HepG2 (cell line): Measurements from ENCODE around the gene TCF19. TPM values are rescaled to one million over a fixed set of nuclear protein-coding genes. Genes with fewer than 3 reads are reported as not detected.

Source experiments
- ATAC-seq: fragments of 200-7000 bp; cut with Tn5 transposase; 3 replicates; pipeline ENCODE4 v1.9.1; 2020; ENCODE audit warnings: mild to moderate bottlenecking, moderate library complexity
- BruUV-seq: library from RNA; stranded (reverse); fragments of 400-500 nt; replicated peaks from 2 replicates; lab custom pipeline; 2021; lab: Mats Ljungman, UMichigan
- CTCF ChIA-PET: fragments of 300-600 bp; formaldehyde crosslinking; extraction: SDS; loops from one replicate; lab custom pipeline; 2021; ENCODE audit warnings: low total read pairs, inconsistent platforms, low intra/inter-chr PET ratio; lab: Yijun Ruan, JAX
- POLR2A ChIA-PET: fragments of 350-600 bp; sonication (Branson Sonifier 250); formaldehyde crosslinking; loops from one replicate; lab custom pipeline; 2020; ENCODE audit warnings: antibody characterized with exemption, inconsistent platforms; lab: Yijun Ruan, JAX
- DNase-seq: peaks from one replicate; pipeline ENCODE4 v3.0.0-alpha.2; 2015; ENCODE audit warnings: low spot score
- FAIRE-seq: peaks from 3 replicates; lab custom pipeline; 2011; peaks lifted over from hg19 to GRCh38; lab: Jason Lieb, UNC
- H2AFZ ChIP-seq: one replicate; pipeline ENCODE4 v1.6.1; 2011; ENCODE audit warnings: low read length, inconsistent platforms
- H3K27ac ChIP-seq: fragments of 300-600 bp; 3 replicates; pipeline ENCODE4 v1.8.0; 2011; ENCODE audit warnings: mixed run types, mild to moderate bottlenecking, mixed read lengths, low read length, inconsistent platforms; ENCODE audit not compliant: insufficient read depth; ENCODE audit errors: extremely low read length
- H3K27me3 ChIP-seq, 2 experiments: fragments of 200-600 bp in 1 of 2; 2 replicates in 1 of 2; 3 replicates in 1 of 2; pipeline versions ENCODE4 v1.6.0 to v1.8.0; 2011; ENCODE audit warnings: low read length in 2 of 2, mild to moderate bottlenecking in 2 of 2, moderate library complexity in 2 of 2, inconsistent platforms in 1 of 2; ENCODE audit not compliant: insufficient read depth in 2 of 2, control insufficient read depth in 1 of 2
- H3K36me3 ChIP-seq, 2 experiments: fragments of 200-600 bp in 1 of 2; replicated peaks in 1 of 2; 2 replicates in 1 of 2; 3 replicates in 1 of 2; pipeline versions ENCODE4 v1.5.1 to v1.8.0; 2011; ENCODE audit warnings: low read length in 2 of 2, inconsistent platforms in 1 of 2; ENCODE audit not compliant: insufficient read depth in 2 of 2, control insufficient read depth in 1 of 2
- H3K4me1 ChIP-seq: 2 replicates; pipeline ENCODE4 v1.5.1; 2012; ENCODE audit warnings: low read length, inconsistent platforms; ENCODE audit not compliant: insufficient read depth
- H3K4me2 ChIP-seq: 2 replicates; pipeline ENCODE4 v1.6.0; 2011; ENCODE audit warnings: low read depth, low read length, inconsistent platforms
- H3K4me3 ChIP-seq, 3 experiments: fragments of 200-600 bp in 1 of 3; sonication (generic), shearing (Covaris generic) in 1 of 3; replicated peaks in 1 of 3; 2 replicates each; pipeline ENCODE4 v1.5.1; 2011 to 2016; ENCODE audit warnings: low read length in 3 of 3, inconsistent platforms in 2 of 3, low read depth in 2 of 3, mild to moderate bottlenecking in 2 of 3, control low read depth in 1 of 3, mixed read lengths in 1 of 3; ENCODE audit not compliant: insufficient read depth in 1 of 3
- H3K79me2 ChIP-seq: one replicate; pipeline ENCODE4 v1.6.1; 2011; ENCODE audit warnings: low read length, inconsistent platforms; ENCODE audit not compliant: insufficient read depth
- H3K9ac ChIP-seq: 2 replicates; pipeline ENCODE4 v1.6.0; 2011; ENCODE audit warnings: mild to moderate bottlenecking, low read depth, low read length, inconsistent platforms; ENCODE audit not compliant: insufficient read depth
- H3K9me3 ChIP-seq: 2 replicates; pipeline ENCODE4 v1.5.1; 2012; ENCODE audit warnings: mild to moderate bottlenecking, low read length
- H4K20me1 ChIP-seq: 2 replicates; pipeline ENCODE4 v1.6.0; 2011; ENCODE audit warnings: inconsistent platforms, mild to moderate bottlenecking, low read length, moderate library complexity; ENCODE audit not compliant: insufficient read depth
- DNMT3B ChIP-seq: conservative IDR thresholded peaks from 2 replicates; pipeline ENCODE4 v1.6.1; 2016; ENCODE audit warnings: missing biosample characterization, control low read depth
- ELK4 ChIP-seq: sonication (generic); formaldehyde crosslinking; IDR thresholded peaks from 2 replicates; pipeline ENCODE4 v1.9.0; 2021; ENCODE audit warnings: missing genetic modification reagents, borderline replicate concordance
- FIP1L1 ChIP-seq: fragments of 200-400 bp; formaldehyde crosslinking; IDR thresholded peaks from 2 replicates; pipeline ENCODE4 v1.6.1; 2018; ENCODE audit warnings: low read depth, mild to moderate bottlenecking, low read length, moderate library complexity, borderline replicate concordance; ENCODE audit not compliant: insufficient read depth
- FOXM1 ChIP-seq: sonication (generic); formaldehyde crosslinking; IDR thresholded peaks from 2 replicates; pipeline ENCODE4 v1.5.0; 2020; ENCODE audit warnings: missing genetic modification reagents
- GATA4 ChIP-seq: sonication (generic); IDR thresholded peaks from 2 replicates; pipeline ENCODE4 v1.6.1; 2016; ENCODE audit warnings: antibody characterized with exemption, low read depth, borderline replicate concordance
- NFYB ChIP-seq: sonication (generic); formaldehyde crosslinking; IDR thresholded peaks from 2 replicates; pipeline ENCODE4 v1.4.0; 2020; ENCODE audit warnings: missing genetic modification reagents
- NR2F2 ChIP-seq: IDR thresholded peaks from 2 replicates; pipeline ENCODE4 v1.6.1; 2012; ENCODE audit warnings: low read depth, inconsistent platforms, borderline replicate concordance
- ZBTB1 ChIP-seq: sonication (generic); formaldehyde crosslinking; IDR thresholded peaks from 2 replicates; pipeline ENCODE4 v1.4.0; 2020; ENCODE audit warnings: missing genetic modification reagents, borderline replicate concordance
- ZNF205 ChIP-seq: IDR thresholded peaks from 2 replicates; pipeline ENCODE4 v1.6.1; 2018; ENCODE audit warnings: missing biosample characterization, missing genetic modification reagents
- ZNF720 ChIP-seq: sonication (generic); formaldehyde crosslinking; IDR thresholded peaks from 2 replicates; pipeline ENCODE4 v1.4.0; 2020; ENCODE audit warnings: missing genetic modification reagents
- ZNF792 ChIP-seq: IDR thresholded peaks from 2 replicates; pipeline ENCODE4 v1.6.1; 2016
- WGBS: methylation state at CpG from one replicate; pipeline ENCODE4 v1.1.6; 2017; ENCODE audit warnings: low lambda C conversion rate; 5-methylcytosine and 5-hydroxymethylcytosine counted together
- in situ Hi-C: cut with HindIII; loops from 2 replicates; pipeline ENCODE4 v1.10.0; 2017; ENCODE audit warnings: low pct_unique_long_range_greater_than_20kb; ENCODE audit not compliant: extremely low pct_ligation_motif_present
- intact Hi-C: fragments of 100-400 bp; cut with micrococcal nuclease; formaldehyde crosslinking; loops from one replicate; pipeline ENCODE4 v1.10.0; 2022; ENCODE audit not compliant: unreplicated experiment
- polyA plus RNA-seq, 8 experiments: library from polyadenylated mRNA; depleted of rRNA in 3 of 8; stranded (reverse) in 7 of 8; unstranded in 1 of 8; fragments of >200 nt; fragmentation: Illumina TruSeq in 4 of 8; extraction: Trizol in 4 of 8; gene quantifications; 2 replicates each; pipeline versions ENCODE4 v1.2.1 to v1.2.3, GENCODE V29; 2011 to 2016; ENCODE audit warnings: low read depth in 4 of 8, missing spikeins in 1 of 8, mixed read lengths in 1 of 8; ENCODE audit not compliant: insufficient read depth in 1 of 8
- total RNA-seq, 5 experiments: library from RNA; depleted of rRNA; stranded (reverse); fragments of >200 nt; fragmentation: Illumina TruSeq; extraction: Trizol; gene quantifications; 2 replicates each; pipeline ENCODE4 v1.2.3, GENCODE V29; 2016; ENCODE audit warnings: low read depth in 1 of 5

Gene TCF19
- total and polyA plus RNA-seq, 2 of the 13 experiments (the other 11 are each of a cell fraction or from before 2014, with no cell fraction given) = 4.9 to 22.2 TPM

- no peak for ATAC-seq
- in situ Hi-C loops = loop anchor here (5.0 kb wide), 2 partner anchors 53 to 228 kb away; no protein-coding TSS in a partner anchor
- no peak overlapping the region for H3K9ac ChIP-seq
- no peak for TF ChIP-seq GATA4
- TF ChIP-seq DNMT3B (CRISPR knock-in tag) = no peak
- no peak for TF ChIP-seq FOXM1 (CRISPR knock-in tag)
- TF ChIP-seq NFYB = no peak
- no peak for TF ChIP-seq ZNF720 (CRISPR knock-in tag)
- TF ChIP-seq ZNF205 = no peak
- TF ChIP-seq NR2F2 = no peak
- TF ChIP-seq ZBTB1 (CRISPR knock-in tag) = no peak
- TF ChIP-seq FIP1L1 = no peak
- no peak for TF ChIP-seq ELK4 (CRISPR knock-in tag)
- TF ChIP-seq ZNF792 (CRISPR knock-in tag) = no peak
- TF ChIP-seq, all 625 proteins: peak for 0
- intact Hi-C loops = no loop called here
- ChIA-PET CTCF (no interaction called here), POLR2A (no interaction called here)
- H3K9me3 ChIP-seq = no peaks in the 10 kb centered on the region
- peaks cover 1 to 10% of the 10 kb centered on the region in 2 experiments; a peak in 3 of 5 replicates for H3K36me3 ChIP-seq
- H2AFZ ChIP-seq = no peak overlapping the region
- H3K4me3 ChIP-seq = no peak overlapping the region
- no peak overlapping the region for H3K4me2 ChIP-seq
- 0 out of 5 replicates have a peak, but pooled peaks cover 0 to 4% of the 10 kb centered on the region in 2 experiments for H3K27me3 ChIP-seq
- WGBS = 6% methylated on average over 4 of the region's 4 CpGs
- H3K4me1 ChIP-seq = peaks cover 7% of the 10 kb centered on the region
- no peaks in the 10 kb centered on the region for H3K79me2 ChIP-seq
- DNase-seq = no peak
- no TSS peak for BruUV-seq
- no peak for FAIRE-seq
- H4K20me1 ChIP-seq = no peaks in the 10 kb centered on the region
- no peak overlapping the region for H3K27ac ChIP-seq
Measured at GRCh38 chr6:31139599-31139998, 18.8 kb upstream of the TCF19 start.
